Activated CD8-positive, alpha-beta memory T cell treated with anti-CD3 and anti-CD28 coated beads, Interleukin-2, amount 10 ng/mL, durations not matched to agents 7 days and 5 days (primary cell): ENCODE results near the gene WDFY1. TPM values are rescaled to one million over a fixed set of nuclear protein-coding genes. Genes with fewer than 3 reads are reported as not detected.

ENCODE experiments used
- ATAC-seq: fragments of 150-1000 bp; cut with Tn5 transposase; one replicate; pipeline ENCODE4 v1.10.0; 2021; ENCODE audit warnings: moderate library complexity
- CTCF ChIA-PET: fragments of 350-600 bp; sonication (Branson Sonifier 250); formaldehyde crosslinking; loops from one replicate; lab custom pipeline; 2021; ENCODE audit warnings: antibody characterized with exemption; lab: Charles Lee
- DNase-seq: peaks from one replicate; pipeline ENCODE4 v3.0.0-alpha.2; 2020
- H3K27ac Mint-ChIP-seq: one replicate; pipeline ENCODE4 v1.8.0; 2021; ENCODE audit warnings: mild to moderate bottlenecking, mixed read lengths
- H3K27me3 Mint-ChIP-seq: one replicate; pipeline ENCODE4 v1.8.0; 2021; ENCODE audit warnings: mixed read lengths
- H3K36me3 Mint-ChIP-seq: one replicate; pipeline ENCODE4 v1.8.0; 2021; ENCODE audit warnings: mild to moderate bottlenecking, mixed read lengths
- H3K4me1 Mint-ChIP-seq: one replicate; pipeline ENCODE4 v1.8.0; 2021; ENCODE audit warnings: mixed read lengths
- H3K4me3 Mint-ChIP-seq: one replicate; pipeline ENCODE4 v1.8.0; 2021; ENCODE audit warnings: mild to moderate bottlenecking, moderate library complexity, mixed read lengths
- H3K9me3 Mint-ChIP-seq: one replicate; pipeline ENCODE4 v1.8.0; 2022; ENCODE audit warnings: low read depth, mixed read lengths
- total RNA-seq, 2 experiments: library from RNA; stranded (reverse); gene quantifications; one replicate each; pipeline ENCODE4 v1.2.3, GENCODE V29; 2021

The WDFY1 gene
- total RNA-seq, 2 experiments from 2014 or later, result 29.2 to 55.0 TPM

- Mint-ChIP-seq H3K27ac (no peak overlapping the region), H3K36me3 (peaks cover 27% of the 10 kb centered on the region), H3K4me3 (no peak overlapping the region), H3K4me1 (peaks cover 20% of the 10 kb centered on the region), H3K9me3 (no peaks in the 10 kb centered on the region), H3K27me3 (no peaks in the 10 kb centered on the region)
- CTCF ChIA-PET, result no interaction called here
- no peak for ATAC-seq
- DNase-seq, result no peak
Observed at GRCh38 chr2:223870840-223871611, 74.1 kb downstream of the WDFY1 start.

DNA sequence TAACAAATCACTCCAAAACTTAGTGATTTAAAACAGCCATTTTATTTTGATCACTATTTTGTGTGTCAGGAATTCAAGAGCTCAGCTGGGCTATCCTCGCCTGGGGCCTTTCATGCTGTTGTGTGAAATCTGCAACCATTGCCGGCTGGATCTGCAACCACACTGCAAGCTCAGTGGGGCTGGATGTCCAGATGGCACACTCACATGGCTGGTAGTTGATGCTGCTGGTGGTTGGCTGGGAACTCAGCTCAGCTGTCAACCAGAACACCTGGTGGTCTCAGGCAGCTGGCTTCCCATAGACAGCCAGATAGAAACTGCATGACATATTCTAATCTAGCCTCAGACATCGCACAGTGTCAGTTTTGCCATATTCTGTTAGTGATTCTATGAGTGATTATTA, 77.1 kb downstream of the WDFY1 start:
- no peak overlapping the region for H3K4me3 Mint-ChIP-seq
- peaks cover 36% of the 10 kb centered on the region for H3K4me1 Mint-ChIP-seq
- H3K9me3 Mint-ChIP-seq, result no peaks in the 10 kb centered on the region
- DNase-seq, result no peak
- H3K27me3 Mint-ChIP-seq, result no peaks in the 10 kb centered on the region
- H3K27ac Mint-ChIP-seq, result peak overlapping the region; percentile 2
- H3K36me3 Mint-ChIP-seq, result peaks cover 25% of the 10 kb centered on the region
- no peak for ATAC-seq
- CTCF ChIA-PET, result interaction anchor here (1.2 to 1.5 kb wide), 2 partner anchors 9 to 14 kb away, joined by 3 to 4 read pairs; no protein-coding TSS in a partner anchor

- Mint-ChIP-seq H3K4me1 (peaks cover 39% of the 10 kb centered on the region), H3K27ac (peak overlapping the region; percentile 90), H3K27me3 (no peaks in the 10 kb centered on the region), H3K4me3 (peak overlapping the region; percentile 23), H3K9me3 (no peaks in the 10 kb centered on the region), H3K36me3 (peaks cover 19% of the 10 kb centered on the region)
- CTCF ChIA-PET, result interaction anchor here (0.6 to 3.4 kb wide), 8 partner anchors 8 to 106 kb away, joined by 3 to 12 read pairs (median 3); no protein-coding TSS in a partner anchor
- ATAC-seq (peak; percentile 82), DNase-seq (peak; percentile 51)
Observed at GRCh38 chr2:223865907-223866508, 79.1 kb downstream of the WDFY1 start.

- H3K9me3 Mint-ChIP-seq, result no peaks in the 10 kb centered on the region
- peaks cover 19% of the 10 kb centered on the region for H3K36me3 Mint-ChIP-seq
- peak overlapping the region; percentile 38 for H3K4me3 Mint-ChIP-seq
- peaks cover 41% of the 10 kb centered on the region for H3K4me1 Mint-ChIP-seq
- ATAC-seq (peak; percentile 69), DNase-seq (peak; percentile 60)
- H3K27me3 Mint-ChIP-seq, result no peaks in the 10 kb centered on the region
- CTCF ChIA-PET, result interaction anchor here (0.6 to 3.4 kb wide), 8 partner anchors 9 to 105 kb away, joined by 3 to 12 read pairs (median 3); no protein-coding TSS in a partner anchor
- peak overlapping the region; percentile 90 for H3K27ac Mint-ChIP-seq
Observed at GRCh38 chr2:223865124-223865523, 80.0 kb downstream of the WDFY1 start.

- Mint-ChIP-seq H3K36me3 (peaks cover 13% of the 10 kb centered on the region), H3K4me3 (no peak overlapping the region), H3K27me3 (no peaks in the 10 kb centered on the region), H3K9me3 (no peaks in the 10 kb centered on the region), H3K4me1 (peaks cover 55% of the 10 kb centered on the region), H3K27ac (no peak overlapping the region)
- DNase-seq, result no peak
- ATAC-seq, result no peak
- CTCF ChIA-PET, result interaction anchor here (0.8 to 1.8 kb wide), 2 partner anchors 9 to 80 kb away, joined by 3 to 4 read pairs; no protein-coding TSS in a partner anchor
Observed at GRCh38 chr2:223863491-223863890, 81.6 kb downstream of the WDFY1 start.

DNA sequence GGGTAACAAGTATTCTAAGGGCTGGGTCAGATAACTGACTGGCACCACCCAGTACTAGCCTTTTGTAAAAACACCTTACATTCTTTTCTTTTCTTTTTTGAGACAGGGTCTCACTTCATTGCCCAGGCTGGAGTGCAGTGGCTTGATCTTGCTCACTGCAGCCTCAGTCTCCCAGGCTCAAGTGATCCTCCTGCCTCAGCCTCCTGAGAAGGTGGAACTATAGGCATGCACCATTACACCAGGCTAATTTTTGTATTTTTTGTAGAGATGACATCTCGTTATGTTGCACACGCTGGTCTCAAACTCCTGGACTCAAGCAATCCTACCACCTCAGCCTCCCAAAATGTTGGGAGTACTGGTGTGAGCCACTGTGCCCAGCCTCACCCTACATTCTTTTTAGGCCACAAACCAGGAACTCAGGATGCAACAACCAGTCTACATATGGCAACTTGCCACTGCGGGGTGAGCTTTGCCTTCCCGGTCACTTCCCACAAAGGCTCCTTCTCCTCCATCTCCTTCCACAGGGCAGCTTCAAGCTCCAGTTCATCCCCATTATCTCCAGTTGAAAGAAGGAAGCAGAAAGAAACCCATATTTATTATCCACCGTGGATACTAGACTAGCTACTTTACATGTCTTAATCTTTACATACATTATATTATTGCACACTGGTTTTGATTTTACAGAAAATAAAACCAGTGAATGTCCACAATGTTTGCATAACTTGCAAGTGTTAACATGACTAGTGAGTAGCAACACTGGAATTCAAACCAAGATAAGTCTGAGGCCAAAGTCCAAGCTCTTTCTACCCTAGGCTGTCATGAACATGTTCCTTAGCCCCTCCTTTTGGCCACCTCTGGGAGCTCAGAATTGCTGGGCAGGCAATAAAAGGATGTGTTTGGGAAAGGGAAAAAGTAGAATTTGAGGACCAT, 84.1 kb downstream of the WDFY1 start:
- Mint-ChIP-seq H3K27ac (no peak overlapping the region), H3K36me3 (peaks cover 13% of the 10 kb centered on the region), H3K4me3 (no peak overlapping the region), H3K9me3 (no peaks in the 10 kb centered on the region), H3K4me1 (peaks cover 38% of the 10 kb centered on the region), H3K27me3 (no peaks in the 10 kb centered on the region)
- DNase-seq (no peak), ATAC-seq (no peak)
- CTCF ChIA-PET, result interaction anchor here (0.9 to 1.3 kb wide), 5 partner anchors 9 to 100 kb away, joined by 3 to 6 read pairs (median 3); no protein-coding TSS in a partner anchor

GRCh38 chr2:223859070-223859469, 86.1 kb downstream of the WDFY1 start:
- CTCF ChIA-PET, result interaction anchor here (1.1 to 1.3 kb wide), 3 partner anchors 9 to 159 kb away, joined by 3 to 5 read pairs (median 4); no protein-coding TSS in a partner anchor
- ATAC-seq, result peak; percentile 62
- H3K4me1 Mint-ChIP-seq, result peaks cover 30% of the 10 kb centered on the region

DNA sequence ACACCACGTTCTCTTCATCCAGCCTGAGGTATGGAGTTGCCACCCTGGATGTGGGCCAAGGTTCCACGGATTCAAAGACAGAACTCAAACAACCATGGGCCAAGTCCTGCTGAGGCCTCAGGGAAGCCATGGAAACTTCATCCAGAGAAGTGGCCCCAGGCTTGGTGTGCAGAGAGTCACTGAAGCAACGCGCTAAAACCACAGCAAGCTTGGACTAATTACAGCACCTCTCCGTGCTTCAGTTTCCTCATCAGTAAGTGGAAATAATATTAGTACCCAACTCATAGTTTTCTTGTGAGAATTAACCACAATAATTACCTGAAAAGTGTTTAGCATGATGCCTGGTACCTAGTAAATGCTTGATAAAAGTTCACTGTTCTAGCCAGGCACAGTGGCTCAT, 88.6 kb downstream of the WDFY1 start:
- H3K27me3 Mint-ChIP-seq, result no peaks in the 10 kb centered on the region
- CTCF ChIA-PET, result interaction anchor here (0.8 to 1.2 kb wide), 3 partner anchors 11 to 85 kb away, joined by 3 read pairs; no protein-coding TSS in a partner anchor
- peaks cover 26% of the 10 kb centered on the region for H3K36me3 Mint-ChIP-seq
- H3K4me3 Mint-ChIP-seq, result no peak overlapping the region
- peaks cover 42% of the 10 kb centered on the region for H3K4me1 Mint-ChIP-seq
- no peak for ATAC-seq
- DNase-seq, result no peak
- no peaks in the 10 kb centered on the region for H3K9me3 Mint-ChIP-seq
- H3K27ac Mint-ChIP-seq, result no peak overlapping the region

More at GRCh38 chr2:223859070-223859469, 86.1 kb downstream of the WDFY1 start:
- DNase-seq, result no peak
- H3K36me3 Mint-ChIP-seq, result peaks cover 12% of the 10 kb centered on the region
- H3K4me3 Mint-ChIP-seq, result no peak overlapping the region
- H3K9me3 Mint-ChIP-seq, result no peaks in the 10 kb centered on the region
- peak overlapping the region; percentile 65 for H3K27ac Mint-ChIP-seq
- H3K27me3 Mint-ChIP-seq, result no peaks in the 10 kb centered on the region

GRCh38 chr2:223856021-223856420, 89.1 kb downstream of the WDFY1 start:
- Mint-ChIP-seq H3K4me1 (peaks cover 45% of the 10 kb centered on the region), H3K27me3 (no peaks in the 10 kb centered on the region), H3K4me3 (no peak overlapping the region), H3K27ac (no peak overlapping the region), H3K9me3 (peaks cover under 1% of the 10 kb centered on the region), H3K36me3 (peaks cover 30% of the 10 kb centered on the region)
- no peak for ATAC-seq
- no peak for DNase-seq
- CTCF ChIA-PET, result interaction anchor here (0.8 to 1.2 kb wide), 3 partner anchors 11 to 86 kb away, joined by 3 read pairs; no protein-coding TSS in a partner anchor

GRCh38 chr2:223855426-223855825, 89.7 kb downstream of the WDFY1 start:
- Mint-ChIP-seq H3K36me3 (peaks cover 35% of the 10 kb centered on the region), H3K27ac (no peak overlapping the region), H3K4me1 (peaks cover 45% of the 10 kb centered on the region), H3K4me3 (no peak overlapping the region), H3K9me3 (peaks cover 2% of the 10 kb centered on the region), H3K27me3 (no peaks in the 10 kb centered on the region)
- DNase-seq, result no peak
- CTCF ChIA-PET, result no interaction called here
- ATAC-seq, result no peak

DNA sequence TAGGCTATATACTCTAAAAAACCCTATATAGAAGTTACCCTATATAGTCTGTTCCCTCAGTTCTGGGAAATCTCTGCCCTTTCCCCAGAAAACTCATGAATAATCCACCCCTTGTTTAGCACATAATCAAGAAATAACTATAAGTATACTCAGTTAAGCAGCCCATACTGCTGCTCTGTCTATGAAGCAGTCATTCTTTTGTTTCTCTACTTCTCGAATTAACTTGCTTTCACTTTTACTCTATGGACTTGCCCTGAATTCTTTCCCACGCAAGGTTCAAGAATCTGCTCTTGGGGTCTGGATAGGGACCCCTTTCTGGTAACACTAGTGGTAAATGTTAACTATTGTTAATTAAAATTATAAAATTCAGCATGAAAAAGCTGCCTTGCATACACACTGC, 90.4 kb downstream of the WDFY1 start:
- peaks cover 39% of the 10 kb centered on the region for H3K36me3 Mint-ChIP-seq

GRCh38 chr2:223853425-223853837, 91.7 kb downstream of the WDFY1 start:
- peaks cover 9% of the 10 kb centered on the region for H3K9me3 Mint-ChIP-seq
- peaks cover 31% of the 10 kb centered on the region for H3K4me1 Mint-ChIP-seq
- DNase-seq (no peak), ATAC-seq (no peak)
- CTCF ChIA-PET, result interaction anchor here (1.4 to 1.7 kb wide), 2 partner anchors 10 to 12 kb away, joined by 4 to 5 read pairs; no protein-coding TSS in a partner anchor
- peaks cover 51% of the 10 kb centered on the region for H3K36me3 Mint-ChIP-seq
- no peaks in the 10 kb centered on the region for H3K27me3 Mint-ChIP-seq
- H3K27ac Mint-ChIP-seq, result no peak overlapping the region
- H3K4me3 Mint-ChIP-seq, result no peak overlapping the region

More for the DNA sequence above, 90.4 kb downstream of the WDFY1 start:
- peaks cover 2% of the 10 kb centered on the region for H3K9me3 Mint-ChIP-seq
- DNase-seq (no peak), ATAC-seq (peak; percentile 38)
- CTCF ChIA-PET, result interaction anchor here (0.7 to 1.7 kb wide), 2 partner anchors 8 to 17 kb away, joined by 3 to 4 read pairs; no protein-coding TSS in a partner anchor
- H3K27ac Mint-ChIP-seq, result peak overlapping the region; percentile 63
- H3K4me3 Mint-ChIP-seq, result peak overlapping the region; percentile 23
- H3K27me3 Mint-ChIP-seq, result no peaks in the 10 kb centered on the region
- H3K4me1 Mint-ChIP-seq, result peaks cover 41% of the 10 kb centered on the region
